CD4-positive, alpha-beta memory T cell (primary cell): ENCODE results near the gene SERPINA3. TPM values are rescaled to one million over a fixed set of nuclear protein-coding genes. Genes with fewer than 3 reads are reported as not detected.
"Not testable (repeated sequence)": the region's sequence is repeated elsewhere in the genome, so short reads cannot be mapped to it uniquely, and the experiment has no call there.

Experiments
- CTCF ChIA-PET: fragments of 350-600 bp; sonication (Branson Sonifier 250); formaldehyde crosslinking; loops from one replicate; lab custom pipeline; 2021; ENCODE audit warnings: inconsistent platforms; ENCODE audit not compliant: partially characterized antibody; lab: Charles Lee
- POLR2A ChIA-PET: fragments of 350-600 bp; sonication (Branson Sonifier 250); formaldehyde crosslinking; loops from one replicate; lab custom pipeline; 2021; ENCODE audit not compliant: partially characterized antibody; lab: Charles Lee
- DNase-seq, 5 donors: peaks; one replicate each; pipeline versions ENCODE4 v3.0.0 to v3.0.0-alpha.2; 2020 to 2022; ENCODE audit warnings: mixed read lengths in 1 of 5
- H3K27ac ChIP-seq: one replicate; pipeline ENCODE4 v1.7.0; 2013; ENCODE audit warnings: low read depth, low read length
- H3K27me3 ChIP-seq: 2 replicates; pipeline ENCODE4 v1.7.0; 2013; ENCODE audit warnings: mild to moderate bottlenecking, low read length, moderate library complexity; ENCODE audit not compliant: insufficient read depth
- H3K36me3 ChIP-seq: 2 replicates; pipeline ENCODE4 v1.7.0; 2013; ENCODE audit warnings: mild to moderate bottlenecking, low read length, moderate library complexity; ENCODE audit not compliant: insufficient read depth
- H3K4me1 ChIP-seq: 2 replicates; pipeline ENCODE4 v1.7.0; 2013; ENCODE audit warnings: mild to moderate bottlenecking, low read length, moderate library complexity; ENCODE audit not compliant: insufficient read depth
- H3K4me3 ChIP-seq, 2 donors: one replicate each; pipeline ENCODE4 v1.7.0; 2013; ENCODE audit warnings: low read length in 2 of 2, mild to moderate bottlenecking in 1 of 2
- H3K9me3 ChIP-seq, 2 donors: one replicate each; pipeline ENCODE4 v1.7.0; 2013; ENCODE audit warnings: low read length in 2 of 2, control low read depth in 1 of 2; ENCODE audit not compliant: control insufficient read depth in 1 of 2
- H3K27ac Mint-ChIP-seq, 7 donors: one replicate each; pipeline ENCODE4 v1.8.0; 2020 to 2021; ENCODE audit warnings: mixed read lengths in 7 of 7, mild to moderate bottlenecking in 6 of 7, inconsistent platforms in 3 of 7, moderate library complexity in 3 of 7
- H3K27me3 Mint-ChIP-seq, 2 donors: one replicate each; pipeline ENCODE4 v1.8.0; 2020 to 2021; ENCODE audit warnings: mixed read lengths in 2 of 2
- H3K36me3 Mint-ChIP-seq, 2 donors: one replicate each; pipeline ENCODE4 v1.8.0; 2020 to 2021; ENCODE audit warnings: mixed read lengths in 2 of 2, inconsistent platforms in 1 of 2, mild to moderate bottlenecking in 1 of 2
- H3K4me1 Mint-ChIP-seq, 4 donors: one replicate each; pipeline ENCODE4 v1.8.0; 2020 to 2021; ENCODE audit warnings: mixed read lengths in 4 of 4, mild to moderate bottlenecking in 1 of 4
- H3K4me3 Mint-ChIP-seq, 8 donors: one replicate each; pipeline ENCODE4 v1.8.0; 2020 to 2021; ENCODE audit warnings: mixed read lengths in 8 of 8, mild to moderate bottlenecking in 7 of 8, moderate library complexity in 6 of 8, inconsistent platforms in 3 of 8
- H3K9me3 Mint-ChIP-seq, 8 donors: one replicate each; pipeline ENCODE4 v1.8.0; 2020 to 2021; ENCODE audit warnings: mixed read lengths in 8 of 8, mild to moderate bottlenecking in 5 of 8, inconsistent platforms in 3 of 8, moderate library complexity in 1 of 8
- intact Hi-C: fragments of 100-400 bp; cut with micrococcal nuclease; formaldehyde crosslinking; loops from one replicate; pipeline ENCODE4 v1.15.1; 2023
- polyA plus RNA-seq, 2 donors: library from polyadenylated mRNA; unstranded; fragments of 300-500 nt; fragmentation: Illumina TruSeq; gene quantifications; one replicate each; pipeline ENCODE4 v1.2.3, GENCODE V29; 2021
- total RNA-seq, 2 experiments: library from RNA; stranded (reverse); gene quantifications; one replicate each; pipeline ENCODE4 v1.2.3, GENCODE V29; 2021

SERPINA3 gene
- total and polyA plus RNA-seq, 4 experiments from 2014 or later, result not detected

GRCh38 chr14:94601884-94602391 lies 10.3 kb upstream of the SERPINA3 start:
- ChIA-PET POLR2A (no interaction called here), CTCF (no interaction called here)
- Histone ChIP-seq H3K27me3 (no peaks in the 10 kb centered on the region), H3K36me3 (no peaks in the 10 kb centered on the region), H3K27ac (no peak overlapping the region), H3K9me3 (no peaks in the 10 kb centered on the region), H3K4me1 (no peaks in the 10 kb centered on the region), H3K4me3 (no peak overlapping the region)
- Mint-ChIP-seq H3K4me3 (no peak overlapping the region), H3K27me3 (peaks cover 4 to 6% of the 10 kb centered on the region in 2 donors), H3K9me3 (peaks cover 0 to 3% (median 0%) of the 10 kb centered on the region in 8 donors), H3K4me1 (no peaks in the 10 kb centered on the region), H3K27ac (no peak overlapping the region), H3K36me3 (no peaks in the 10 kb centered on the region)
- DNase-seq, result no peak
- intact Hi-C loops, result no loop called here

DNA sequence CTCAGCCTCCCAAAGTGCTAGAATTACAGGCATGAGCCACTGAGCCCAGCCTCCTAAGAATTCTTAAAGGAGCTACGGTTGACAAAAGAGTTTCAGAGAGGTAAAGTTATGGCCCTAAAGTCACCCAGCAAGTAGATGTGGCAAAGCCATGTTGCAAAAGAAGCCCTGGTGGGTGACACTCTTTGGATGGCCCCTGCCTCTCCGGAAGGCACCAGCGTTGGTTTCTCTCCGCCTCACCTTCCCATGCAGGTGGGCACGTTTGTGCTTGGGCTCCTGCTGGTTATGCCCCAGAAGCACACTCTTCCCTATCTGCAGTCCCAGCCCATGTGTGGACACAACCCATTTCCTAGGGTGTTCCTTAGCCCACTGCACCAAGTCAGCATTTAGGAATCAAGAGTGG lies 9.5 kb upstream of the SERPINA3 start:
- H3K4me3 Mint-ChIP-seq, result no peak overlapping the region
- H3K36me3 Mint-ChIP-seq, result no peaks in the 10 kb centered on the region
- no peaks in the 10 kb centered on the region for H3K4me1 Mint-ChIP-seq
- Histone ChIP-seq H3K9me3 (no peaks in the 10 kb centered on the region), H3K4me3 (no peak overlapping the region), H3K27me3 (no peaks in the 10 kb centered on the region), H3K4me1 (no peaks in the 10 kb centered on the region), H3K27ac (no peak overlapping the region), H3K36me3 (no peaks in the 10 kb centered on the region)
- ChIA-PET POLR2A (no interaction called here), CTCF (no interaction called here)
- peaks cover 0 to 7% (median 0%) of the 10 kb centered on the region in 8 donors for H3K9me3 Mint-ChIP-seq
- no peak overlapping the region for H3K27ac Mint-ChIP-seq
- no peak for DNase-seq
- intact Hi-C loops, result no loop called here
- H3K27me3 Mint-ChIP-seq, result peaks cover 5 to 6% of the 10 kb centered on the region in 2 donors

DNA sequence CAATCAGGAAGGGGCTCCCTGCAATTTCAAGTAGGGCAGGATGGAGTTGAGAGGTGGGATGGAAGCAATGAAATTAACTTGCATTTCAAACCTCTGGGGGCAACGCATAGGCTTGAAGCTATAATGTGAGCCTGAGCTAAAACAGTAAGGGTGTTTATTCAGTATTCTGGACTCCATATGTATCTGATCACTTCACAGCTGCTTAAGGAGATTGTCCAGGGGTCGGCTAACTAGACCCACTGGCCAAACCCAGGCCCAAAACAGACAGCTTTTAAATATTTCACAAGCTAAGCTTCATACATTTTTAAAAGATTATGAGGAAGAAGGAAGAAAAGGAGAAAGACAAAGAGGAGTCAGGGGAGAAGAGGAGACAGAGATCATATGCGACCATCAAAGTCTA lies 6.8 kb upstream of the SERPINA3 start:
- ChIA-PET CTCF (no interaction called here), POLR2A (no interaction called here)
- Histone ChIP-seq H3K9me3 (no peaks in the 10 kb centered on the region), H3K4me3 (no peak overlapping the region), H3K27me3 (no peaks in the 10 kb centered on the region), H3K36me3 (no peaks in the 10 kb centered on the region), H3K4me1 (no peaks in the 10 kb centered on the region), H3K27ac (no peak overlapping the region)
- Mint-ChIP-seq H3K27ac (no peak overlapping the region), H3K4me3 (no peak overlapping the region), H3K36me3 (no peaks in the 10 kb centered on the region), H3K27me3 (peaks cover 5 to 6% of the 10 kb centered on the region in 2 donors), H3K4me1 (no peaks in the 10 kb centered on the region), H3K9me3 (peaks cover 0 to 19% (median 3%) of the 10 kb centered on the region in 8 donors)
- intact Hi-C loops, result no loop called here
- no peak for DNase-seq

DNA sequence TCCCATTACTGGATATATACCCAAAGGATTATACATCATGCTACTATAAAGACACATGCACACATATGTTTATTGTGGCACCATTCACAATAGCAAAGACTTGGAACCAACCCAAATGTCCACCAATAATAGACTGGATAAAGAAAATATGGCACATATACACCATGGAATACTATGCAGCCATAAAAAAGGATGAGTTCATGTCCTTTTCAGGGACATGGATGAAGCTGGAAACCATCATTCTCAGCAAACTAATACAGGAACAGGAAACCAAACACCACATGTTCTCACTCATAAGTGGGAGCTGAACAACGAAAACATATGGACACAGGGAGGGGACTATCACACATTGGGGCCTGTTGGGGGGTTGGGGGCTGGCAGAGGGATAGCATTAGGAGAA lies 3.2 kb upstream of the SERPINA3 start:
- H3K4me1 Mint-ChIP-seq, H3K36me3 ChIP-seq, H3K9me3 ChIP-seq, H3K27ac ChIP-seq, intact Hi-C loops, CTCF ChIA-PET, H3K27me3 Mint-ChIP-seq, H3K4me3 Mint-ChIP-seq, H3K4me3 ChIP-seq, H3K4me1 ChIP-seq, H3K36me3 Mint-ChIP-seq, H3K27me3 ChIP-seq, POLR2A ChIA-PET, DNase-seq, H3K27ac Mint-ChIP-seq: not testable (repeated sequence)
- peaks cover 0 to 19% (median 3%) of the 10 kb centered on the region in 8 donors for H3K9me3 Mint-ChIP-seq

DNA sequence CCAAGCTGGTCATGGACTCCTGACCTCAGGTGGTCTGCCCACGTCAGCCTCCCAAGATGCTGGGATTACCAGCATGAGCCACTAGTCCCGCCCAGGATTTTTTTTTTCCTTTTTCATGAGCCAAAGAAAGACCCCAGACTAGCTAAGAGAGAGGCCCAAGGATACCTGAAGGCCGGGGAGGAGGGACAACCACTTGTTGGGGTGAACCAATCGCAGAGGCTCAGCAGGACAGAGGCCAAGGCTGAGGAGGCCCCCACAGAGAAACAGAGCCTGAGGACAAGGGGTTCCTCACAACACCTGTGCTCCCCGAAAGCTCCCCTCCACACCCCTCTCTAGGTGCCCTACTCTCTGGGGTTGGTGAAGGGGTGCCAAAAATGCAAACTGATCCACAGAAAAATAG lies 1.0 kb upstream of the SERPINA3 start:
- no peaks in the 10 kb centered on the region for H3K4me1 ChIP-seq
- Mint-ChIP-seq H3K4me1 (no peaks in the 10 kb centered on the region), H3K36me3 (no peaks in the 10 kb centered on the region), H3K4me3 (no peak overlapping the region), H3K9me3 (peaks cover 0 to 19% (median 3%) of the 10 kb centered on the region in 8 donors), H3K27me3 (peaks cover 5 to 6% of the 10 kb centered on the region in 2 donors), H3K27ac (no peak overlapping the region)
- H3K9me3 ChIP-seq, result no peaks in the 10 kb centered on the region
- no peaks in the 10 kb centered on the region for H3K27me3 ChIP-seq
- DNase-seq, result no peak
- ChIA-PET CTCF (no interaction called here), POLR2A (no interaction called here)
- no peak overlapping the region for H3K27ac ChIP-seq
- intact Hi-C loops, result no loop called here
- no peak overlapping the region for H3K4me3 ChIP-seq
- no peaks in the 10 kb centered on the region for H3K36me3 ChIP-seq

- ChIA-PET CTCF (no interaction called here), POLR2A (no interaction called here)
- Mint-ChIP-seq H3K9me3 (peaks cover 3 to 25% (median 12%) of the 10 kb centered on the region in 8 donors), H3K27me3 (peaks cover 2% of the 10 kb centered on the region in 2 donors), H3K4me1 (no peaks in the 10 kb centered on the region), H3K27ac (no peak overlapping the region), H3K36me3 (no peaks in the 10 kb centered on the region), H3K4me3 (no peak overlapping the region)
- DNase-seq, result no peak
- Histone ChIP-seq H3K36me3 (no peaks in the 10 kb centered on the region), H3K9me3 (peaks cover 0 to 4% of the 10 kb centered on the region in 2 donors), H3K4me1 (no peaks in the 10 kb centered on the region), H3K27me3 (no peaks in the 10 kb centered on the region), H3K27ac (no peak overlapping the region), H3K4me3 (no peak overlapping the region)
- intact Hi-C loops, result no loop called here
These were observed 676 bp downstream of the SERPINA3 start for GRCh38 chr14:94612580-94613554.

DNA sequence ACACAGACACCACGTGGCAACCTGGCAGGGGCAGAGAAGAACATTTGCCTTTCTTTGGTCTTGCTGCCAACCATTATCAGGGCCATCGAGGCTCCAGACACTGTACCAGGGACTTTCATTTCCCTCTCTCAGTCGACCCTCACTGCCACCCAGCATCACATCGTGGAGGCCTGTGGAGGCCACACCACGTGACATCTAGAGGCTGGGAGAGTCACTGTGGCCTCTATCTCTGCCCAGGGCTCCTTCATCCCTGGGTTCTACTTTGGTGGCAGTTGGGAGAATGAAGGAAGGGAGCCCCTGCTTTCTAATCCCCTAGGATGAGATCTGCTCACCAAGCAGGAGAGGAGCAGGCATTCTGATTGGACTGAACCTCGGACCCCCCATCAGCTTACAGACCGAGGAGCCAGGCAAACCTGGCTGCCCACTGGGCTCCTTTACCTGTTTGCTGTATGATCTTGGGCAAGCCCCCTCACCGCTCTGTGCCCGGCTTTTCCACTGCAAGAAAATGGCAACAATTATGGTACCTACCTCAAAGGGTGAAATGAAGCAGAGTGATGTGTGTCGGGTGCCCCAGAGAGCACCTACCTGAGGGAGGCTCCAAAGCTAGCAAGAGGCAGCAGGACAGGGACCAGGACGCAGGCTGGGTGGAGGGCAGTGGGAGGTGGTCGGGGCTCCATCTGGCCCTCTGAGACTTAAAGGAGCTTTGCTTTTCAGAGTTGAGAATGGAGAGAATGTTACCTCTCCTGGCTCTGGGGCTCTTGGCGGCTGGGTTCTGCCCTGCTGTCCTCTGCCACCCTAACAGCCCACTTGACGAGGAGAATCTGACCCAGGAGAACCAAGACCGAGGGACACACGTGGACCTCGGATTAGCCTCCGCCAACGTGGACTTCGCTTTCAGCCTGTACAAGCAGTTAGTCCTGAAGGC lies 1.8 kb downstream of the SERPINA3 start:
- Histone ChIP-seq H3K4me1 (no peaks in the 10 kb centered on the region), H3K9me3 (peaks cover 0 to 6% of the 10 kb centered on the region in 2 donors), H3K27me3 (no peaks in the 10 kb centered on the region), H3K27ac (no peak overlapping the region), H3K4me3 (no peak overlapping the region), H3K36me3 (no peaks in the 10 kb centered on the region)
- no peak for DNase-seq
- peaks cover 2% of the 10 kb centered on the region in 2 donors for H3K27me3 Mint-ChIP-seq
- intact Hi-C loops, result no loop called here
- ChIA-PET CTCF (no interaction called here), POLR2A (no interaction called here)
- H3K9me3 Mint-ChIP-seq, result peaks cover 6 to 30% (median 18%) of the 10 kb centered on the region in 8 donors
- no peak overlapping the region for H3K27ac Mint-ChIP-seq
- no peaks in the 10 kb centered on the region for H3K36me3 Mint-ChIP-seq
- no peaks in the 10 kb centered on the region for H3K4me1 Mint-ChIP-seq
- no peak overlapping the region for H3K4me3 Mint-ChIP-seq
